RCC 7860 (cell line): ENCODE results near the gene ATP5F1C.

Experiments used
- DNase-seq: peaks from one replicate; pipeline ENCODE4 v3.0.0-alpha.2; 2015; ENCODE audit warnings: low spot score
- FAIRE-seq: peaks from 2 replicates; lab custom pipeline; 2012; peaks lifted over from hg19 to GRCh38; lab: Jason Lieb, UNC

ATP5F1C gene

GRCh38 chr10:7836571-7836970 lies 48.6 kb downstream of the ATP5F1C start:
- no peak for FAIRE-seq
- DNase-seq = no peak

- FAIRE-seq = no peak
- DNase-seq = no peak
Measured at GRCh38 chr10:7846591-7846990, 58.6 kb downstream of the ATP5F1C start.

GRCh38 chr10:7853226-7853842 lies 65.4 kb downstream of the ATP5F1C start:
- FAIRE-seq (no peak), DNase-seq (no peak)

DNA sequence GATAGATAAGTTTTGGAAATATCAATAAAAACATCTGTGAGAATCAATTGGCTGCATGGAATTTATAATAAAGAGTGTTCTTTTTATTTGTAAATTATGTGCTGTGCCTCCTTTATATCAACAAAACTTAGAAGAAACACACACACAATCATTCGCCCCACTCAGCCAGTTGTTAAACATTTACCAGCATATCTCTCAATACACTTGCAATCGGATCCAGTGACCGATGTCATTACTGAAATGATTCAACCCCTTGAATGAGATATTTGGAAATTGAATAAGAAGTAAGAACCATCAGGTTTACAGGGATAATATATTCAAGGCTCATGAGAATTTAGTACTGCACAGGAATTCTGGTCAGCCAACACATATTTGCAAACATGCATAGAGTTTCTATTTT lies 65.9 kb downstream of the ATP5F1C start:
- FAIRE-seq = peak; percentile 72

GRCh38 chr10:7855205-7855604 lies 67.2 kb downstream of the ATP5F1C start:
- FAIRE-seq (no peak), DNase-seq (no peak)

More for the DNA sequence above, 65.9 kb downstream of the ATP5F1C start:
- no peak for DNase-seq

GRCh38 chr10:7856678-7857077 lies 68.7 kb downstream of the ATP5F1C start:
- DNase-seq = no peak
- peak; percentile 49 for FAIRE-seq

GRCh38 chr10:7857262-7857661 lies 69.3 kb downstream of the ATP5F1C start:
- FAIRE-seq = no peak
- DNase-seq = no peak
